K562 (cell line): ENCODE results near the gene SPRING1. TPM values are rescaled to one million over a fixed set of nuclear protein-coding genes. Genes with fewer than 3 reads are reported as not detected.

Experiments used
- ATAC-seq: fragments of 200-7000 bp; cut with Tn5 transposase; 3 replicates; pipeline ENCODE4 v1.9.1; 2020; ENCODE audit warnings: moderate library complexity
- BruUV-seq: library from RNA; stranded (reverse); fragments of 400-500 nt; replicated peaks from 2 replicates; lab custom pipeline; 2021; lab: Mats Ljungman, UMichigan
- CTCF ChIA-PET: fragments of 300-600 bp; formaldehyde crosslinking; extraction: SDS; loops from one replicate; lab custom pipeline; 2021; ENCODE audit warnings: low intra/inter-chr PET ratio; lab: Yijun Ruan, JAX
- POLR2A ChIA-PET: fragments of 300-600, 350-650 bp; sonication (Branson Sonifier 250); formaldehyde crosslinking; extraction: SDS; loops from one replicate; lab custom pipeline; 2021; ENCODE audit warnings: antibody characterized with exemption, inconsistent platforms; lab: Yijun Ruan, JAX
- DNase-seq, 4 experiments: peaks; one replicate each; pipeline versions ENCODE4 v3.0.0 to v3.0.0-alpha.2; 2011 to 2018; ENCODE audit warnings: low spot score in 3 of 4, mixed read lengths in 3 of 4; ENCODE audit errors: extremely low read depth in 1 of 4
- FAIRE-seq: peaks from 2 replicates; lab custom pipeline; 2011; peaks lifted over from hg19 to GRCh38; lab: Jason Lieb, UNC
- H2AFZ ChIP-seq: 2 replicates; pipeline ENCODE4 v1.6.0; 2011; ENCODE audit warnings: low read depth, low read length, control low read depth, inconsistent platforms
- H3K27ac ChIP-seq: fragments of 200-600 bp; 3 replicates; pipeline ENCODE4 v1.8.0; 2011; ENCODE audit warnings: low read depth, mild to moderate bottlenecking, control low read depth, inconsistent platforms, low read length, moderate library complexity, mixed read lengths; ENCODE audit errors: extremely low read depth
- H3K27me3 ChIP-seq, 2 experiments: fragments of 300-600 bp in 1 of 2; 2 replicates in 1 of 2; 3 replicates in 1 of 2; pipeline versions ENCODE4 v1.6.0 to v1.8.0; 2011; ENCODE audit warnings: inconsistent platforms in 2 of 2, low read length in 2 of 2, mild to moderate bottlenecking in 1 of 2, mixed read lengths in 1 of 2, moderate library complexity in 1 of 2; ENCODE audit not compliant: control insufficient read depth in 2 of 2, insufficient read depth in 2 of 2
- H3K36me3 ChIP-seq: fragments of 300-600 bp; 3 replicates; pipeline ENCODE4 v1.8.0; 2011; ENCODE audit warnings: mild to moderate bottlenecking, low read length, inconsistent platforms; ENCODE audit not compliant: control insufficient read depth, insufficient read depth
- H3K4me1 ChIP-seq, 2 experiments: fragments of 200-600 bp in 1 of 2; replicated peaks in 1 of 2; 2 replicates in 1 of 2; 3 replicates in 1 of 2; pipeline versions ENCODE4 v1.5.1 to v1.8.0; 2011; ENCODE audit warnings: inconsistent platforms in 2 of 2, low read length in 2 of 2, mild to moderate bottlenecking in 1 of 2, mixed read lengths in 1 of 2, moderate library complexity in 1 of 2; ENCODE audit not compliant: control insufficient read depth in 2 of 2, insufficient read depth in 2 of 2
- H3K4me2 ChIP-seq: 2 replicates; pipeline ENCODE4 v1.6.1; 2011; ENCODE audit warnings: low read length, control low read depth, inconsistent platforms, mixed read lengths; ENCODE audit not compliant: insufficient read depth
- H3K4me3 ChIP-seq: fragments of 200-600 bp; sonication (generic), shearing (Covaris generic); 2 replicates; pipeline ENCODE4 v1.5.1; 2016; ENCODE audit warnings: control low read depth, inconsistent platforms
- H3K79me2 ChIP-seq: fragments of 200-600 bp; 3 replicates; pipeline ENCODE4 v1.8.0; 2011; ENCODE audit warnings: low read length, inconsistent platforms; ENCODE audit not compliant: control insufficient read depth, insufficient read depth
- H3K9ac ChIP-seq, 2 experiments: 2 replicates each; pipeline versions ENCODE4 v1.6.0 to v1.6.1; 2011; ENCODE audit warnings: low read depth in 2 of 2, low read length in 2 of 2, control low read depth in 1 of 2, inconsistent platforms in 1 of 2, mild to moderate bottlenecking in 1 of 2, mixed read lengths in 1 of 2; ENCODE audit not compliant: insufficient read depth in 1 of 2
- H3K9me1 ChIP-seq: one replicate; pipeline ENCODE4 v1.6.0; 2011; ENCODE audit warnings: inconsistent platforms, mild to moderate bottlenecking, low read length, moderate library complexity; ENCODE audit not compliant: control insufficient read depth, insufficient read depth
- H3K9me3 ChIP-seq: replicated peaks from 2 replicates; pipeline ENCODE4 v1.5.1; 2011; ENCODE audit warnings: low read depth, low read length, inconsistent platforms; ENCODE audit not compliant: control insufficient read depth, insufficient read depth
- H4K20me1 ChIP-seq: replicated peaks from 2 replicates; pipeline ENCODE4 v1.6.1; 2011; ENCODE audit warnings: low read length, inconsistent platforms, mixed read lengths; ENCODE audit not compliant: control insufficient read depth, insufficient read depth
- CCAR2 ChIP-seq: fragments of 200-400 bp; formaldehyde crosslinking; IDR thresholded peaks from 2 replicates; pipeline ENCODE4 v1.6.1; 2017; ENCODE audit warnings: mild to moderate bottlenecking, low read depth, low read length
- CEBPZ ChIP-seq: fragments of 150-350 bp; IDR thresholded peaks from 2 replicates; pipeline ENCODE4 v1.6.1; 2014; ENCODE audit warnings: low read depth, mild to moderate bottlenecking, low read length, borderline replicate concordance
- LEF1 ChIP-seq: fragments of 450-650 bp; IDR thresholded peaks from 2 replicates; pipeline ENCODE4 v1.6.1; 2016; ENCODE audit warnings: mild to moderate bottlenecking
- MBD2 ChIP-seq: sonication (generic); IDR thresholded peaks from 2 replicates; pipeline ENCODE4 v1.6.1; 2016; ENCODE audit warnings: low read depth, borderline replicate concordance
- ZNF12 ChIP-seq: sonication (generic); formaldehyde crosslinking; IDR thresholded peaks from 2 replicates; pipeline ENCODE4 v1.4.0; 2020; ENCODE audit warnings: mild to moderate bottlenecking, missing genetic modification reagents
- ZNF766 ChIP-seq: fragments of 200-800 bp; sonication (Bioruptor generic); conservative IDR thresholded peaks from 2 replicates; pipeline ENCODE4 v1.6.1; 2016; ENCODE audit warnings: missing genetic modification characterization, missing compliant biosample characterization
- WGBS: fragments of 100-300 bp; shearing (Covaris generic); methylation state at CpG from one replicate; pipeline ENCODE4 v1.1.6; 2016; ENCODE audit warnings: low coverage, mixed read lengths; ENCODE audit not compliant: insufficient coverage; ENCODE audit errors: missing lambda C conversion rate; 5-methylcytosine and 5-hydroxymethylcytosine counted together
- in situ Hi-C: fragments of 300-500 bp; cut with MboI; formaldehyde crosslinking; loops from 4 replicates; pipeline ENCODE4 v1.15.0; 2018; ENCODE audit warnings: inconsistent platforms, mixed read lengths
- intact Hi-C: fragments of 100-400 bp; cut with micrococcal nuclease; formaldehyde crosslinking; loops from 2 replicates; pipeline ENCODE4 v1.14.2; 2022
- polyA plus RNA-seq, 8 experiments: library from polyadenylated mRNA; depleted of rRNA in 4 of 8; stranded (reverse) in 5 of 8; unstranded in 3 of 8; fragments of >200 nt; fragmentation: Nextera tagmentation in 2 of 8; fragmentation: Illumina TruSeq in 1 of 8; extraction: Ambion mirVana in 2 of 8; extraction: Trizol in 1 of 8; gene quantifications; 2 replicates each; pipeline versions ENCODE4 v1.2.1 to v1.2.3, GENCODE V29; 2011 to 2014; ENCODE audit warnings: inconsistent platforms in 1 of 8, missing spikeins in 1 of 8
- total RNA-seq, 7 experiments: library from RNA; depleted of rRNA in 6 of 7; stranded (reverse); fragments of >200 nt in 6 of 7; fragmentation: Illumina TruSeq in 2 of 7; extraction: Trizol in 2 of 7; gene quantifications; 2 replicates each; pipeline versions ENCODE4 v1.2.1 to v1.2.3, GENCODE V29; 2011 to 2021; ENCODE audit warnings: low replicate concordance in 1 of 7

SPRING1 gene
- total and polyA plus RNA-seq, 9 of the 15 experiments (the other 6 are each of a cell fraction or from before 2014, with no cell fraction given): 1.1 to 20.0 (median 8.0) TPM

DNA sequence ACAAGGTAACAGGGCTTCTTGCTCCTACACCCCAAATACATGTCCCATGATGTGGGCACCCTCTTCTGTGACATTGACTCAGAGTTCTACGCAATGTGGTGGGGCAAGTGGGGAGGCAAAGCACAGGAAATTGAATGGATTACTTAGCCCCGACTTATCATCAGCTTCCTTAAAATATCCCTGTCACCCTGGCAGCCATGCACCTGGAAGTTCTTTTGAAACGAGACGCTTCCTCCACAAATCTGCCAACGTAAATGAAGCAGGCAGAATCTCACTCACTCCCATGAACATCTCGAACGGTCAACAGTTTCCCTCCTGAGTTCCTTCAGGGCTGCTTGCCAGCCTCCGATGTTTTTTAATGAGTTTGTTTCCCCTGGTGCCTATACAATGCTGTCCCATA is 33.8 kb upstream of the SPRING1 start:
- no peak for TF ChIP-seq LEF1
- no peak for TF ChIP-seq CCAR2
- peaks cover 7% of the 10 kb centered on the region; the same call in 2 of the 3 replicates for H3K36me3 ChIP-seq
- no TSS peak for BruUV-seq
- H3K9ac ChIP-seq: no peak overlapping the region
- no peak overlapping the region for H2AFZ ChIP-seq
- no peak overlapping the region for H3K4me2 ChIP-seq
- in situ Hi-C loops: no loop called here
- intact Hi-C loops: no loop called here
- H4K20me1 ChIP-seq: no peaks in the 10 kb centered on the region
- H3K4me1 ChIP-seq: no peaks in the 10 kb centered on the region
- no peaks in the 10 kb centered on the region for H3K9me3 ChIP-seq
- no peak overlapping the region for H3K4me3 ChIP-seq
- ATAC-seq (no peak), FAIRE-seq (no peak), DNase-seq (no peak)
- no peaks in the 10 kb centered on the region for H3K9me1 ChIP-seq
- H3K79me2 ChIP-seq: no peaks in the 10 kb centered on the region
- H3K27ac ChIP-seq: no peak overlapping the region
- H3K27me3 ChIP-seq: no peaks in the 10 kb centered on the region
- WGBS: 58% methylated on average over 8 of the region's 8 CpGs
- CTCF ChIA-PET: no interaction called here
- POLR2A ChIA-PET: interaction anchor here (0.7 to 2.1 kb wide), 2 partner anchors 11 to 35 kb away, joined by 3 to 8 read pairs; no protein-coding TSS in a partner anchor

DNA sequence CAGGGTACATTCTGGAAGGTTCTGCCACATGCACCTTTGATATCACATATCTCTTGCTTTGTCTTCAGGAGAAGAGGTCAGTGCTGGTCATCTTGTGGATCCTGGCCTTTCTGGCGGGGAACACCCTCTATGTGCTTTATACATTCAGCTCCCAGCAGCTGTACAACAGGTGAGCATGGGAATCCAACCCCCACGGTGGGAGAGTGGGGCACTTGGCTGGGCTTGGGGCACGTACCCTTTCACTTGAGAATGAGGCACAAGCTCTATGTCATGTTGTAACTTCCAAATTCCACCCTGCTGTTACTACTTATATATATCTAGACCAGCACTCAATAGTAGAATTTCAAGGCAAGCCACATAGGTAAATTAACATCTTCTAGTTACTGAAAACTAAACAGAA is 28.9 kb upstream of the SPRING1 start:
- Histone ChIP-seq H3K27ac (no peak overlapping the region), H3K4me3 (no peak overlapping the region), H3K9me3 (no peaks in the 10 kb centered on the region), H3K79me2 (peaks cover 2% of the 10 kb centered on the region; the same call in 2 of the 3 replicates), H3K9me1 (peaks cover 4% of the 10 kb centered on the region), H2AFZ (no peak overlapping the region), H3K36me3 (peaks cover 9% of the 10 kb centered on the region; the same call in 2 of the 3 replicates), H3K9ac (no peak overlapping the region), H4K20me1 (no peaks in the 10 kb centered on the region; the same call in 1 of the 2 replicates), H3K4me2 (no peak overlapping the region), H3K4me1 (no peaks in the 10 kb centered on the region), H3K27me3 (no peaks in the 10 kb centered on the region)
- DNase-seq (no peak), FAIRE-seq (no peak), ATAC-seq (no peak)
- WGBS: 44% methylated on average over 3 of the region's 3 CpGs
- no TSS peak for BruUV-seq
- ChIA-PET CTCF (no interaction called here), POLR2A (interaction anchor here (0.6 to 0.7 kb wide), 2 partner anchors 10 to 30 kb away, joined by 4 read pairs; no protein-coding TSS in a partner anchor)
- intact Hi-C loops (no loop called here), in situ Hi-C loops (no loop called here)
- TF ChIP-seq ZNF766 (CRISPR knock-in tag) (no peak), ZNF12 (no peak), CEBPZ (no peak), MBD2 (no peak)
